CD8-positive, alpha-beta memory T cell (primary cell): ENCODE data around the gene PHACTR3. TPM values are rescaled to one million over a fixed set of nuclear protein-coding genes. Genes with fewer than 3 reads are reported as not detected.
"Not testable (repeated sequence)": the region's sequence is repeated elsewhere in the genome, so short reads cannot be mapped to it uniquely, and the experiment has no call there.

Source experiments
- CTCF ChIA-PET: fragments of 350-600 bp; sonication (Branson Sonifier 250); formaldehyde crosslinking; loops from one replicate; lab custom pipeline; 2021; ENCODE audit warnings: antibody characterized with exemption; lab: Charles Lee
- POLR2A ChIA-PET: fragments of 350-600 bp; sonication (Branson Sonifier 250); formaldehyde crosslinking; loops from one replicate; lab custom pipeline; 2021; ENCODE audit warnings: antibody characterized with exemption; lab: Charles Lee
- DNase-seq, 5 donors: peaks; one replicate each; pipeline versions ENCODE4 v3.0.0 to v3.0.0-alpha.2; 2020 to 2022; ENCODE audit warnings: mixed read lengths in 1 of 5
- H3K27ac ChIP-seq: one replicate; pipeline ENCODE4 v1.7.0; 2013; ENCODE audit warnings: low read depth, mild to moderate bottlenecking, low read length, moderate library complexity
- H3K27me3 ChIP-seq: 2 replicates; pipeline ENCODE4 v1.7.0; 2013; ENCODE audit warnings: low read length, mild to moderate bottlenecking; ENCODE audit not compliant: insufficient read depth, poor library complexity, severe bottlenecking
- H3K36me3 ChIP-seq: 2 replicates; pipeline ENCODE4 v1.7.0; 2013; ENCODE audit warnings: mild to moderate bottlenecking, low read length, moderate library complexity; ENCODE audit not compliant: insufficient read depth
- H3K4me1 ChIP-seq: 2 replicates; pipeline ENCODE4 v1.7.0; 2013; ENCODE audit warnings: mild to moderate bottlenecking, low read length, moderate library complexity; ENCODE audit not compliant: insufficient read depth
- H3K4me3 ChIP-seq: 2 replicates; pipeline ENCODE4 v1.7.0; 2013; ENCODE audit warnings: mild to moderate bottlenecking, low read length
- H3K9me3 ChIP-seq: 2 replicates; pipeline ENCODE4 v1.7.0; 2013; ENCODE audit warnings: mild to moderate bottlenecking, low read length
- H3K27ac Mint-ChIP-seq, 8 donors: one replicate each; pipeline ENCODE4 v1.8.0; 2020 to 2021; ENCODE audit warnings: mixed read lengths in 8 of 8, mild to moderate bottlenecking in 6 of 8, inconsistent platforms in 3 of 8, moderate library complexity in 3 of 8
- H3K27me3 Mint-ChIP-seq, 2 donors: one replicate each; pipeline ENCODE4 v1.8.0; 2020 to 2021; ENCODE audit warnings: mixed read lengths in 2 of 2, mild to moderate bottlenecking in 1 of 2, moderate library complexity in 1 of 2
- H3K36me3 Mint-ChIP-seq, 3 donors: one replicate each; pipeline ENCODE4 v1.8.0; 2020 to 2021; ENCODE audit warnings: mixed read lengths in 3 of 3, inconsistent platforms in 1 of 3, mild to moderate bottlenecking in 1 of 3
- H3K4me1 Mint-ChIP-seq, 3 donors: one replicate each; pipeline ENCODE4 v1.8.0; 2020 to 2021; ENCODE audit warnings: mixed read lengths in 3 of 3, inconsistent platforms in 1 of 3, mild to moderate bottlenecking in 1 of 3
- H3K4me3 Mint-ChIP-seq, 7 donors: one replicate each; pipeline ENCODE4 v1.8.0; 2020 to 2021; ENCODE audit warnings: mixed read lengths in 7 of 7, mild to moderate bottlenecking in 6 of 7, moderate library complexity in 4 of 7, inconsistent platforms in 2 of 7
- H3K9me3 Mint-ChIP-seq, 5 donors: one replicate each; pipeline ENCODE4 v1.8.0; 2020 to 2022; ENCODE audit warnings: mixed read lengths in 5 of 5, mild to moderate bottlenecking in 3 of 5, moderate library complexity in 2 of 5, inconsistent platforms in 1 of 5
- polyA plus RNA-seq: library from polyadenylated mRNA; unstranded; fragments of 300-500 nt; fragmentation: Illumina TruSeq; gene quantifications from one replicate; pipeline ENCODE4 v1.2.3, GENCODE V29; 2021
- total RNA-seq, 2 experiments: library from RNA; stranded (reverse); gene quantifications; one replicate each; pipeline ENCODE4 v1.2.3, GENCODE V29; 2021

The PHACTR3 gene
- total and polyA plus RNA-seq, 3 experiments from 2014 or later = not detected

DNA sequence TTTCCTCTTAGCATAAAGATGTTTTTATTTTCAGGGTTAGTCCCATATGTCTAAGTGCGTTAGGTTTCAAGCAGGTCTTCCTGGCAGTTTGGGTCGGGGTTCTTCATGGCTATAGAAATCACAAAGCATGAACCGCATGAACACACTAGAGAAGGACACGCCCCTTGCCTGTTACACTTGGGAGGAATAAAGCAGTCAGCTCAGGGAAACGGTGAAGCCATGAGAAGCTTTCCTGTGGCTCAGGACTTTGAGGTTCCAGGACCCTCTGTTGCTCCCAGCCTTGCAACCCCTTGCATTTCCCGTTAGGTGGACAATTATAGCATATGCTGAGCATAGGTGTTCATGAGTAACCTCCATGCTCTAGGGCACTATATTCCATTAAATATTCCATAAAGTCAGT lies 232.4 kb downstream of the PHACTR3 start:
- no peaks in the 10 kb centered on the region for H3K9me3 ChIP-seq
- CTCF ChIA-PET = no interaction called here
- H3K27ac Mint-ChIP-seq = no peak overlapping the region
- H3K27me3 ChIP-seq = no peaks in the 10 kb centered on the region
- no peak overlapping the region for H3K4me3 Mint-ChIP-seq
- no peak for DNase-seq
- H3K4me1 ChIP-seq = no peaks in the 10 kb centered on the region
- H3K27ac ChIP-seq = no peak overlapping the region
- POLR2A ChIA-PET = no interaction called here
- no peak overlapping the region for H3K4me3 ChIP-seq
- H3K36me3 ChIP-seq = no peaks in the 10 kb centered on the region
- H3K9me3 Mint-ChIP-seq = no peaks in the 10 kb centered on the region
- peaks cover 4 to 19% of the 10 kb centered on the region in 2 donors for H3K27me3 Mint-ChIP-seq
- no peaks in the 10 kb centered on the region for H3K36me3 Mint-ChIP-seq
- no peaks in the 10 kb centered on the region for H3K4me1 Mint-ChIP-seq

DNA sequence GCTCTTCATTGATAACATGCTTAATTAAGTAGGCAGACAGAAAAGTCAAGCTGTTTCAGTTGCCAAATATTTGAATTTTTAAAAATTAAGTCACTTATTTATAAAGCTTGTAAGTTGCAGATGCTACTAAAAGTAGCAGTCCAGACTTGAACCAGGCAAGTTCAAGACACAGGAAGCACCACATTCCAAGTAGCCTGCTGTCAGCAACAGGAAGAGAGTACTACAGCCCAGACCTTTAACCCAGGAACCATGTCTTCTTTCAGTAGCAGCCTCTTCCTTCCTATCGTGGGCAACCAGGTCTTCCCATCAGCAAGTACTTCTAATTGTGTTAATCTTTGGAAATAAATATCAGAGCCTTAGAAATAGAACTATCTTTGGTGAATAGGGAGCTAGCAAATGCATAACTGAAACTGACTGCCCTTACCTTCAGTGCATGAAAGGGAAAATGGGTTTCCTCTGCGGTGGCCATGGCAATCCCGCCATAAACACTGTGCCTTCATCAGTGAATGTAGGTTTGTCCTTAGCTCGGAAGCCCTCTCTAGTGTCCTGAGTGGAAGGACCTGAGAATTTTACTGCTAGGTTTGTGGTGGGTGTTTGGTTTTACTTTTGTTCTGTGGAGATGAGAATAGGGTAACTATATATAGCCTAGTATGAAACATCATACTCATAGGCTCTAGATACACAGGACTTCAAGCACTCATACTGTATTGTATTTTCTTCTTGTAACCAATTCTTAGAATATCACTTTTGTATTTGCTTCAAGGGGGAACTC lies 233.5 kb downstream of the PHACTR3 start:
- DNase-seq = no peak
- Mint-ChIP-seq H3K27me3 (peaks cover 1 to 19% of the 10 kb centered on the region in 2 donors), H3K4me3 (no peak overlapping the region), H3K4me1 (no peaks in the 10 kb centered on the region), H3K27ac (no peak overlapping the region), H3K9me3 (no peaks in the 10 kb centered on the region), H3K36me3 (no peaks in the 10 kb centered on the region)
- H3K4me3 ChIP-seq = no peak overlapping the region
- H3K36me3 ChIP-seq = no peaks in the 10 kb centered on the region
- no peaks in the 10 kb centered on the region for H3K9me3 ChIP-seq
- ChIA-PET CTCF (no interaction called here), POLR2A (no interaction called here)
- no peak overlapping the region for H3K27ac ChIP-seq
- no peaks in the 10 kb centered on the region for H3K27me3 ChIP-seq
- H3K4me1 ChIP-seq = no peaks in the 10 kb centered on the region

DNA sequence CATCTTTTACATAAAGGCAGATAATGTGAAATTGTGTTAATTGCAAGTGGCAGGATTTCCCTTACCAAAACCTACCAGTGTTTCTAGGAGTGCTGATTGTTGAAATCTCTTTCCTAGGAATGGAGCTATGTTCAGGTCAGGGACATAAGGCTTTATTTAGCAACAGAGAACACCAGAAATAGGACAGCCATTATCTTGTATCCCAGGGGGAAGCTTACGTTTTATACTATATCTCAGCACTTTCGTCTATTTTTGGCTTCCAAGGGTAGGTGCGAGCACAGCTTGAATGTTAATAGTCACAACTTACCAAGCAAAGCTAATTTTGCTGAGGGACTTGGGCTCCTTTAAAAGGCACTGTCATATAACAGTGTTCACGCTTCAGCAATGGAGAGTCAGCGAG lies 235.1 kb downstream of the PHACTR3 start:
- POLR2A ChIA-PET = no interaction called here
- no peak overlapping the region for H3K27ac ChIP-seq
- no peaks in the 10 kb centered on the region for H3K4me1 Mint-ChIP-seq
- no peaks in the 10 kb centered on the region for H3K36me3 Mint-ChIP-seq
- no peaks in the 10 kb centered on the region for H3K9me3 Mint-ChIP-seq
- no peak for DNase-seq
- no peaks in the 10 kb centered on the region for H3K4me1 ChIP-seq
- H3K4me3 Mint-ChIP-seq = no peak overlapping the region
- no peak overlapping the region for H3K27ac Mint-ChIP-seq
- H3K27me3 Mint-ChIP-seq = peaks cover 1 to 17% of the 10 kb centered on the region in 2 donors
- no peaks in the 10 kb centered on the region for H3K36me3 ChIP-seq
- H3K27me3 ChIP-seq = no peaks in the 10 kb centered on the region
- no peaks in the 10 kb centered on the region for H3K9me3 ChIP-seq
- CTCF ChIA-PET = no interaction called here
- no peak overlapping the region for H3K4me3 ChIP-seq

DNA sequence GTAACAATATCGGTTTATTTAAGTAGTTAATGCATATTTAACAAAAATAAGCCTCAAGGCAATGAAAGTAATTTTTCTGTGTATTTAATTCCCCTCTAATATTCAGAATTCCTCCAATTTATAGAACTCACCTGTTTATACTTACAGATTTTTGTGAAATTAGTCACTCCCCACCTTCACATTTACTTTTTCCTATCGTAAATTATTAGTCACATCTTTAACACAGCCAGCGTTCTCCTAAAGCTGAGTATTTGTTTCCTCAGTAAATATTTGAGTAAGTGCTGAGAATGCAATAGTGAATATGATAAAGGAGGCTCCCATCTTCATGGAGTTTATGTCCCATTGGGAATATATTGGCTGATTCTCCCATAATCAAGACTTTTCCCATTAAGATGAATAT lies 241.1 kb downstream of the PHACTR3 start:
- DNase-seq = no peak
- ChIA-PET POLR2A (no interaction called here), CTCF (no interaction called here)
- no peaks in the 10 kb centered on the region for H3K36me3 ChIP-seq
- Mint-ChIP-seq H3K27ac (no peak overlapping the region), H3K36me3 (no peaks in the 10 kb centered on the region), H3K9me3 (no peaks in the 10 kb centered on the region), H3K27me3 (no peaks in the 10 kb centered on the region), H3K4me1 (no peaks in the 10 kb centered on the region), H3K4me3 (no peak overlapping the region)
- no peaks in the 10 kb centered on the region for H3K27me3 ChIP-seq
- no peaks in the 10 kb centered on the region for H3K9me3 ChIP-seq
- H3K27ac ChIP-seq = no peak overlapping the region
- no peak overlapping the region for H3K4me3 ChIP-seq
- H3K4me1 ChIP-seq = no peaks in the 10 kb centered on the region

DNA sequence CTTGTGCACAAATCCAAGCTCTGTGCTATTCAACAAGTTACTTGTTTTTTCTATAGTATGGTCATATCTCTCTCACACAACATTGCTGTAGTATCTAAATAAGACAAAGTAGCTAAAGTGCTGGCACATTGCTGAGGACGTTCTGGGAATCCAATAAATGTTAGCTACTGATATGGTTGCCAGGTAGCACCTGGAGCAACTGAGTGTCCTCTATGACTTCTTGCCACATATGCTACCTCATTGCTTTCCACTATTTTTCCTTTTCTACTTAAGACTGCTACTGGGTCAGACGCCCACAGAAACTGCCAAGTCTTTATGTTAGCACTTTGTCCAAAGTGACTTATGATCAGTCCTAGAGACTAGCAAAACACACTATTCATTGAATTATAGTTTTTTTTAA lies 243.8 kb downstream of the PHACTR3 start:
- H3K27me3 Mint-ChIP-seq = no peaks in the 10 kb centered on the region
- POLR2A ChIA-PET = no interaction called here
- Histone ChIP-seq H3K27me3 (no peaks in the 10 kb centered on the region), H3K27ac (no peak overlapping the region), H3K36me3 (no peaks in the 10 kb centered on the region), H3K4me1 (no peaks in the 10 kb centered on the region), H3K9me3 (no peaks in the 10 kb centered on the region), H3K4me3 (no peak overlapping the region)
- no peak overlapping the region for H3K4me3 Mint-ChIP-seq
- no peaks in the 10 kb centered on the region for H3K36me3 Mint-ChIP-seq
- no peaks in the 10 kb centered on the region for H3K4me1 Mint-ChIP-seq
- CTCF ChIA-PET = no interaction called here
- no peak overlapping the region for H3K27ac Mint-ChIP-seq
- DNase-seq = no peak
- no peaks in the 10 kb centered on the region for H3K9me3 Mint-ChIP-seq

DNA sequence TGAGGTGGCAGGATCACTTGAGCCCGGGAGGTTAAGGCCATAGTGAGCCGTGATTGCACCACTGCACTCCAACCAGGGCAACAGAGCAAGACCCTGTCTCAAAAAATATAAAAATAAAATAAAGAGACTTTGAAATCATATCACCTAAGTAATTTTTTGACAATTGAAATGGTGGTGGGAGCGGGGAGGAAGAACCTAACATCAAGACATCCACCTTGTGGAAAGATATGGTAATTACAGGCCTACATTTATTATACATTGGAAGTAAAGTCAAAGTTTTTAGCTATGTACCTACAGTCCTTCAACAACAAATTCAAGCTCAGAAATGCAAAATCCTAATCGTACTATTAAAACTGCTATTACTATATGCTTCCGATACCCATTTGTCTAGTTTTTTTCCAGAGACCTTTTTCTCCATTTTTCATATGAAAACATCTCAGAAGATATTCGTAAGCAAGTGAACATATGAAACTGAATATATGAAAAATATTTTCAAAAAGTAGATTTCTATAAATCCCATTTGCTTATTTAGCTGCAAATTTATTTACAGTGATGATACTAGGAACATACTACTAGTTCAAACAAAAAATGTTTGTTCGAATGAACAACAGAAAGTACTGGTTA lies 245.8 kb downstream of the PHACTR3 start:
- H3K27me3 ChIP-seq = no peaks in the 10 kb centered on the region
- no peaks in the 10 kb centered on the region for H3K9me3 ChIP-seq
- H3K9me3 Mint-ChIP-seq = no peaks in the 10 kb centered on the region
- H3K4me1 ChIP-seq = no peaks in the 10 kb centered on the region
- no peak overlapping the region for H3K4me3 ChIP-seq
- H3K36me3 Mint-ChIP-seq = peaks cover 0 to 6% (median 0%) of the 10 kb centered on the region in 3 donors
- no peak overlapping the region for H3K4me3 Mint-ChIP-seq
- POLR2A ChIA-PET = no interaction called here
- no peak for DNase-seq
- no peaks in the 10 kb centered on the region for H3K36me3 ChIP-seq
- H3K27me3 Mint-ChIP-seq = no peaks in the 10 kb centered on the region
- H3K4me1 Mint-ChIP-seq = no peaks in the 10 kb centered on the region
- H3K27ac Mint-ChIP-seq = no peak overlapping the region
- CTCF ChIA-PET = no interaction called here
- H3K27ac ChIP-seq = no peak overlapping the region

DNA sequence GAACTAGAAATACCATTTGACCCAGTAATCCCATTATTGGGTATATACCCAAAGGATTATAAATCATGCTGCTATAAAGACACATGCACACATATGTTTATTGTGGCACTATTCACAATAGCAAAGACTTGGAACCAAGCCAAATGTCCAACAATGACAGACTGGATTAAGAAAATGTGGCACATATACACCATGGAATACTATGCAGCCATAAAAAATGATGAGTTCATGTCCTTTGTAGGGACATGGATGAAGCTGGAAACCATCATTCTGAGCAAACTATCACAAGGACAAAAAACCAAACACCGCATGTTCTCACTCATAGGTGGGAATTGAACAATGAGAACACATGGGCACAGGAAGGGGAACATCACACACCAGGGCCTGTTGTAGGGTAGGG lies 252.2 kb downstream of the PHACTR3 start:
- H3K9me3 ChIP-seq, H3K27me3 ChIP-seq, POLR2A ChIA-PET, H3K27ac ChIP-seq, CTCF ChIA-PET, H3K36me3 ChIP-seq, H3K27me3 Mint-ChIP-seq, H3K4me1 Mint-ChIP-seq, H3K27ac Mint-ChIP-seq, DNase-seq, H3K4me3 ChIP-seq, H3K4me3 Mint-ChIP-seq, H3K9me3 Mint-ChIP-seq, H3K4me1 ChIP-seq: not testable (repeated sequence)
- peaks cover 3 to 29% (median 4%) of the 10 kb centered on the region in 3 donors for H3K36me3 Mint-ChIP-seq

DNA sequence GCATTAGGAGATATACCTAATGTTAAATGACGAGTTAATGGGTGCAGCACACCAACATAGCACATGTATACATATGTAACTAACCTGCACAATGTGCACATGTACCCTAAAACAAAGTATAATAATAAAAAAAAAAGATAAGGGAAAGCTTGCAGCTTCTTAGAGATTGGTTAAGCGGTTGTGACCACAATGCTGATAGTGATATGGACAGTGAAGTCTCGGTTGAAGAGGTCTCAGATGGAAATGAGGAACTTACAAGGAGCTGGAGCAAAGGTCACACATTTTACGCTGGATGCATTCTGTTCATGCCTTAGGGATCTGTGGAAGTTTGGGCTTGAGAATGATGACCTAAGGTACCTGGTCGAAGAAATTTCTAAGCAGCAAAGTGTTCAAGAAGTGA lies 252.6 kb downstream of the PHACTR3 start:
- H3K36me3 ChIP-seq, H3K4me3 ChIP-seq, CTCF ChIA-PET, DNase-seq, H3K9me3 Mint-ChIP-seq, H3K9me3 ChIP-seq, H3K4me1 Mint-ChIP-seq, H3K4me1 ChIP-seq, H3K4me3 Mint-ChIP-seq, H3K27ac ChIP-seq, POLR2A ChIA-PET, H3K27ac Mint-ChIP-seq, H3K27me3 ChIP-seq, H3K27me3 Mint-ChIP-seq: not testable (repeated sequence)
- peaks cover 3 to 33% (median 4%) of the 10 kb centered on the region in 3 donors for H3K36me3 Mint-ChIP-seq
